GM19035 (cell line): ENCODE measurements around the gene TM9SF4.

Experiments used
- ATAC-seq: cut with Tn5 transposase; IDR thresholded peaks from one replicate; pipeline ENCODE4 v1.9.1; 2021; ENCODE audit not compliant: unreplicated experiment

Gene TM9SF4

DNA sequence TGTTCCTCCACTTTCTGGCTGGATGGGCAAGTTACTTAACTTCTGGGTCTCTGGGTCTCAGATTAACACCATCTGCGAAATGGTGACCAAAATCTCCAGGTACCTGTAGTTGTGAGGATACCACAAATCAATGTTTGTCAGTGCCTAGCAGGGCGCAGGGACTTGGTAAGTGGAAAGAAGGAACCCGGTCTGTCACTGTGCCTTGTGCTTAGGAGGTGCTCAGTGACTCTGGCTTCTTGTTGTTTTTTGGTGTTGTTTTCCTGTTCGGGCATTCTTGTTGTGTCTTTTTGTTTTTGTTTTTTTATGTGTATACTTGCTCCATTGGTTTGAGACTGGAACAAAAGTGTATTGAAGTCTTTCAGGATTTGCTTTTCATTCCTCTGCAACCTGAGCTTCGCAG, 17.8 kb downstream of the TM9SF4 start:
- no peak for ATAC-seq

- ATAC-seq: no peak
Measured at GRCh38 chr20:32128167-32128566, 18.7 kb downstream of the TM9SF4 start.

DNA sequence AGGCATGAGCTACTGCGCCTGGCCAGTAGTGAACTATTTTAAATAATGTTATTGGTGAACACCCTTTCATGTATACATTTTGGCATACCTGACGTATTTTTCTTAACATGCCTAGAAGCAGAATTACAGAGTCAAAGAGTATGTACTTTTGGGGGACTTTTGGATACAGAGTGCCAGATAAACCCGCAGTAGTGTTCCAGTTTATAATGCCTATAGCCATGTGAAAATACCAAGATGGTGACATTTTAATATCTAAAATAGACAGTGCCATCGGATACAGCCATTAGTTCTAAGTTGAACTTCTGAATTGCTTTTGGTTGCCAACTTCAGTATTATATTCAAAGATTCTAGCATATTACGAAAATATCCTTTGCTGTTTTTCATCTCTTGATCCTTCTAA, 20.3 kb downstream of the TM9SF4 start:
- no peak for ATAC-seq

DNA sequence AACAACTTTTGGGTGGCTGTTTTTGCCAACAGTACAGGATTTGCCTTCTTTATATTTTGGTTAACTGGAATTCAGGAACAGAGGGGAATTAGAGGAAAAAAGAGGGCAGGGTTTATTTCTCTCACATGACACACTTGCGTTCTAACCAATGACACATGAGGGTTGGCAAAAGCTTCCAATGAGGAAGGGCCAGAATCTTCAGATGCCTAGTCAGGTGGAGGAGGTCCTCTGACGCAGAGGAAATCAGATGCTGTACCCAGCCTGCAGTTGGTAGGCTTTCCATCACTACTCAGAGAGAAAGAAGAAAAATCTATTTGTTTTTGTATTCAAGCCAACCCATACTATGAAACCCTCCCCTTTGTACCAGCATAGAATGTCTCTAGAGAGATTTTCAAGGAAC, 20.8 kb downstream of the TM9SF4 start:
- no peak for ATAC-seq

DNA sequence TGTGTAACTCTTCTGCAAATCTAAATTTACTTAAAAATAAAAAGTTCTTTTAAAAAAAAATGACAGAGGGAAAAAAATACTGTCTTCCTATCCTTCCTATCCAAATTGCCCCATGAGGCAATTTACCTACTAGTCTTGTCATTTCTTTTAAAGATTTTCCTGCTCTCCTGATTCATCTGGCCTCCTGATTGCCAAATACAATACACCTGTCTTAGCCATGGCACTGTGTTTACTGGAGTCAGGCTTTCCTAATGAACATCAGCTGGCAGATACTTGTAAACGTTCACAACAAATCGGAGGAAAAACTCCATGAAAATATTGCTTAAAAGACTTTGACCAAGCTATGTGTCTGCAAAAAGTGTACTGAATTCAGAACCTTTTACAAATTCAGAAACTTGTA, 21.5 kb downstream of the TM9SF4 start:
- ATAC-seq: no peak

- ATAC-seq: peak; percentile 65
Measured at GRCh38 chr20:32132911-32133549, 23.5 kb downstream of the TM9SF4 start.

GRCh38 chr20:32134026-32134425, 24.5 kb downstream of the TM9SF4 start:
- no peak for ATAC-seq

- no peak for ATAC-seq
Measured at GRCh38 chr20:32135983-32136515, 26.5 kb downstream of the TM9SF4 start.

DNA sequence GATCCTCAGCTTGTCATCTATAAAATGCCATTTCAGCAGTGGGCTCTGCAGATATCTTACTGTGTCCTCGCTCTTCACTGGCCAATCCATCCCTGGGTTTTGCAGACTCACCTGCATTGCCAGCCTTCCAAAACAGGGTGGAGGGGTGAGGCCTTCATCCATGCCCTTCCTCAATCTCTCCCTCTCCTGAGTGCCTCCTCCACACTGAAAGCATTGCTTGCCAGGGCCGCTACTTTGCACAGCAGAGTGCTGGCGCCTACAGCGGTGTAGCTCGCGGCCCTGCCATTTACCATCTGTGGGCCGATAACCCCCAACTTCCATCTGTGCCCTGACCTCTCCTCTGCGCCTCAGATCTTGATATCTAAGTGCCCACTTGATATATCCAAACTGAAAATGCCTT, 29.4 kb downstream of the TM9SF4 start:
- ATAC-seq: no peak

DNA sequence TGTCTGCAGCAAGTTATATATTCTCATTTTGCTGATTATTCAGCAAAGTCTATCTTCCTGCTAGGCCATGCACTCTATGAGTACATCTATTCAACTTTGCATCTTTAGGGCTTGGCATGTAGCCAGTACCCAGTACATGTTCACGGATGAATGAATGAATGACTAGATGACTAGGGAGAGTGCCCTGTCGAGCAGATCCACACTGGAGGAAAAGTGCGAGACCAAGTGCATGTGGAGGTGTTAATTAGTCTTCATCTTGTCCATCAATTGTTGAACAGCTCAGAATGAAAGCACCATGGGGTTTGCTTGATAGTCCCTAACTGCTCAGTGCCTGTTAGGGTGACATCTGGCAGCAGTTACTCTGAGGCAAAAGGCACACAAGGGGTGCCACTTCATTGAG, 30.4 kb downstream of the TM9SF4 start:
- no peak for ATAC-seq

GRCh38 chr20:32140603-32141002, 31.1 kb downstream of the TM9SF4 start:
- ATAC-seq: no peak

GRCh38 chr20:32141465-32141980, 32.0 kb downstream of the TM9SF4 start:
- no peak for ATAC-seq

- no peak for ATAC-seq
Measured at GRCh38 chr20:32142088-32142487, 32.6 kb downstream of the TM9SF4 start.

- no peak for ATAC-seq
Measured at GRCh38 chr20:32142991-32143390, 33.5 kb downstream of the TM9SF4 start.

DNA sequence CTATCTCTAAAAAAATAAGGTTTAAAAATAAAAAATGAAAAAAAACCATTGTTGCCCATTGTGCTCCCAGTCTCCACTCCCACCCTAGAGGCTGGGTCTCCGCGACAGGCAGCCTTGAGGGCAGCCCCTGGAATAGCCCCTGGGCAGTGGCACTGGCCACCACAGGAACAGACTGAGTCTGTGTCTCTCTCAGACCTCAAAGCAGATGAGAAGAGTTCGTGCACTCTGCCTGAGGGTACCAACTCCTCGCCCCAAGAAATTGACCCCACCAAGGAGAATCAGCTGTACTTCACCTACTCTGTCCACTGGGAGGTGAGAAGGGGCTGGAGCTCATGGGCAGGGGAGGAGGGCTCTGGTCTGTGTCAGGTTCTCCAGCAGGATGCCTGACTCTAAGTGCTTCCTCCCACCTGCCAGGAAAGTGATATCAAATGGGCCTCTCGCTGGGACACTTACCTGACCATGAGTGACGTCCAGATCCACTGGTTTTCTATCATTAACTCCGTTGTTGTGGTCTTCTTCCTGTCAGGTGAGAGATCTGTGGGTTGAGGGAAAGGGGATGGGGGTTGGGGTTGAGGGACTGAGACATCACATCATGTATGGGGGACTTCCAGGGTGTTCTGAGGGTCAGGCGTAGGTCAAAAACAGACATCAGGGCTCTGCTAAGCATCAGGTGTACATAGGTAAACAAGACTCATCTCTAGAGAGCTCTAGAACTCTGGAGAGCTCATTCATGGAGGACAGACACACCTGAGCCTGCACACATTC, 35.6 kb downstream of the TM9SF4 start:
- no peak for ATAC-seq

DNA sequence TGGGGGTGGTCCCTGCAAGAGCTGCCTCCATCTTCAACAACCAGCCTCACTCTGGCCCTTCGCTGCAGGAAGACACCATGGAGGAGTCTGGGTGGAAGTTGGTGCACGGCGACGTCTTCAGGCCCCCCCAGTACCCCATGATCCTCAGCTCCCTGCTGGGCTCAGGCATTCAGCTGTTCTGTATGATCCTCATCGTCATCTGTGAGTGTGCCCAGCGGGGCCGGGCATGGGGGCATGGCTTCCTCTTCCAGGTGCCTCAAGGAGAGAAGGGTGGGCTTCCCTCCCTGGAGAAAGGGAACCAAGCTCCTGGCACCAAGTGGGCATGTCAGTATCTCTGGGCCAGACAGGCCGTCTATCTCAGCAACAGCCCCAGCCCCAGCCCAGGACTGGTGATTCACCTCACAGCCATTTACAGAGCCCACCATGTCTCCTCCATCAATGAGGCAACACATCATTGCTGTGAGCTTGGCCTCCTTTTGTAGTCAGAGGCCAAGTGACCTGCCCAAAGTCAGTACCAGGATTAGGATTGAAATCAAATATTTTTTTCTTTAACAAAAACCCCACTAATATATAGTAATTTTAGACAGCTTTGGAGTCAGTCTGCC, 40.2 kb downstream of the TM9SF4 start:
- no peak for ATAC-seq

DNA sequence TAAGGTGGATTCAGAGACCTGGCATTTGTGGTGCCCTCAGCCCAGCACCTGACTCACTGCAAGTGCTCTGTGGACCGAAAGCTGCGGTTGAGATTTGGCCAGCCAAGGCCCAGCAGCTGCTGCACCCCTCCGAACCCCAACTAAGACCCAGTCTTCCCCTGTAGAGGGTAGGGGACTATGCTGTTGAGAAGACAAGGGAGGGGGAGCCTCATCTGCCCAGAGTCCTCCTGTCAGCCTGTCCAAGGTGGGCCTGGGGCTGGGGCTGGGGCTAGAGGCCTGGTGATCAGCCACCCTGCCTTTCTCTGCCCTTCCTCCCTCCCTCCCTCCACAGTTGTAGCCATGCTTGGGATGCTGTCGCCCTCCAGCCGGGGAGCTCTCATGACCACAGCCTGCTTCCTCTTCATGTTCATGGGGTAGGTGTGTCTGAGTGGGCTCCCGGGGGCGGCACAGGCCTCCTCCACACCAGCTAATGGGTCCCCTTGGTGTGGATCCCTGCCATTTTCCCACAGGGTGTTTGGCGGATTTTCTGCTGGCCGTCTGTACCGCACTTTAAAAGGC, 40.9 kb downstream of the TM9SF4 start:
- no peak for ATAC-seq

DNA sequence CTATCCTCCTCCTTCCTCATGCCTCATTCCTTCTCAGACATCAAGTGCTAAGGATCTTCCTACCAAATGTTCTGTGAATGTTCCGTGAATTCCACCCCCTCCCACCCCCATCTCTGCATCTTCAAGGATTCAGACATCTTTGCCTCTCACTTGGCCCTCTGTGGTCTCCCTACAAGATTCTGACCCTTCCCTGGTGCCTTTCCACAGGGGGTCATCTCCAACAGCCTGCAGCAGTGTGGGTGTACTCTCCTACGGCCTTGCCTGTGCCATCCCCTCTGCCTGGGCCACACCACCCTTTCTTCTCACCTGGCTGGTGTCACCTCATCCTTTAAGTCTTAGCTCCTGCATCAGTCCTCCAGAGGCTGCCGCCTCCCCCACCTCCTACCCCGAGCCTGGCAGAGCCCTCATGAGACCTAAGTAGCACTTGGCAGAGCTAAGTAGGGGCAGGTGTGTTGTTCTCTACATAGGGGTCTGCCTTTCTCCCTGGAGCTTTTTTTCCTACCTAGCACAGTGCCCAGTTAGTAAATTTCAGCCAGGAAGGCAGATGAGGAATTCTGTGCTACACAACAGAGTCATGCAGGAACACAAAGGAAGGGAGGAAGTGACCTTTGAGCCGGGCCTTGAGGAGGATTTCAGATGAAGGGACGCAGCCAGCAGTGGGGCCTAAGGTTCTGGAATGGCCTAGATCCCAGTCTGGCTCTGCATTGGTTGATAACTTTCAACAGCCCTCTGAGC, 43.1 kb downstream of the TM9SF4 start:
- ATAC-seq: no peak

GRCh38 chr20:32153156-32153665, 43.7 kb downstream of the TM9SF4 start:
- no peak for ATAC-seq

- ATAC-seq: no peak
Measured at GRCh38 chr20:32153771-32154170, 44.3 kb downstream of the TM9SF4 start.
